OCI-LY7 (cell line): ENCODE data around the gene NTMT1.

Experiments
- CTCF ChIP-seq: fragments of 200-600 bp; sonication (generic); conservative IDR thresholded peaks from 2 replicates; pipeline ENCODE4 v1.5.1; 2014; ENCODE audit warnings: mild to moderate bottlenecking, antibody characterized with exemption, low read length, moderate library complexity, mixed read lengths
- EZH2phosphoT487 ChIP-seq: fragments of 200-600 bp; sonication (generic); IDR thresholded peaks from 2 replicates; pipeline ENCODE4 v1.6.1; 2018; ENCODE audit warnings: low read depth, borderline replicate concordance, mild to moderate bottlenecking, mixed run types, antibody characterized with exemption, low read length, moderate library complexity, mixed read lengths

DNA sequence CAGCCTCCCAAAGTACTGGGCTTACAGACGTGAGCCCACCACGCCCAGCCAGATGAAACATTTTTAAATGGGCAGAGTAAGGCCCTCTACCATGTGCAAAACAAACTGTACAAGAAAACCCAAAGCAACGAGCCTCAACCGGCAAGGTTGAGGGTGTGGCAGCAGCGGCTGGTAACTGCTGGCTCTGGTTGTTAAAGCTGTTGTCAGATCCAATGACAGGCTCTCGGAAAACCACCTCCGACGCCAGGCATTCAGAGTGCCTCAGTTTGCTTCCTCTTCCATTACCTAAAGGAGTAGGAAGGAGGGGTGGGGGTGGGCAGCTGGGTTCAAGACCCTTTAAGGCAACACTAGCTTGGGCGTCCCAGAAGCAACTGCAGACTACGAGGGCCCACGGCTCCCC is 18.4 kb downstream of the NTMT1 start:
- TF ChIP-seq CTCF, result no peak
- no peak for TF ChIP-seq EZH2phosphoT487
